Measurements from ENCODE around the gene CALHM6. TPM values are rescaled to one million over a fixed set of nuclear protein-coding genes. Genes with fewer than 3 reads are reported as not detected.

CALHM6 gene
- 27.7 and 29.2 TPM in 2 replicates for total RNA-seq

DNA sequence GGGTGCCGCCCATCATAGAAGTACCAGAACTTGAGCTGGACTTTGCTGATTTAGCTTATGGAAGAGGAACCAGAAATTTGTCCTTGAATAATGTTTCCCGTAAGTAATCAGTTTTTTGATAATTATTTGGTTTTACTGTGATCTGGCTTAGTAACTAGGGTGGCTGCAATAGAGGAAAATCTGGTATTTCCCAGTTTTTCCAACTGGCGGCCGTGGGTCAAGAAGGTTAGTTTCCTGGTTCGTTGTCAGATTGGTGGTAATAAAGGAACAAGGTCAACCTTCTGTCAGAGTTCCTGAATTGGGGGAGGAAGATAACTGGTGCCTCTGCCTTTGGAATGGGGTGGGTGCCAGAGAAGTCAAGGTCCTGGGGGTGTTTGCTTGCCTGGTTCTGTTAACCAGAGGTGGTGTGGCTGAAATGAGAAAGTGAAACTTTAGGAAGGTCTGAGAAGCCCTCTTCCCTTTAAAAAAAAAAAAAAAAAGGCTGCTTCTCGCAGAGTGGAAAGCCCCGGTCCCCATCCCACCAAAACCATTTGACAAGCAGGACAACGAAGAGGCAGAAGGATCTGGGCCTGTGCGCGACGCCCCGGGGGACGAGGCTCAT, at the start of gene CALHM6:
Gene CALHM6 (plus strand): TSS at position 45 of the 601 bp plus-strand sequence. CDS start 555 bp downstream, at position 600.
- H3K27ac Mint-ChIP-seq: peak within 1 kb of the TSS; percentile 80
- DNase-seq (ENCODE audit: low spot score): peak; percentile 22
- intact Hi-C loops (cut with micrococcal nuclease): loop anchor here (2.0 to 5.0 kb wide), 3 partner anchors 71 to 109 kb away; partner anchors contain the start of genes DSE and RWDD1
- no peaks in the 10 kb centered on the region for H3K9me3 Mint-ChIP-seq
- peaks cover 1% of the 10 kb centered on the region for H3K27me3 Mint-ChIP-seq (ENCODE audit: insufficient read depth)
- peaks cover 16% of the 10 kb centered on the region for H3K36me3 Mint-ChIP-seq (ENCODE audit: low read depth)
- H3K4me1 Mint-ChIP-seq (ENCODE audit: low read depth): peaks cover 89% of the 10 kb centered on the region
- peak within 1 kb of the TSS; percentile 87 for H3K4me3 Mint-ChIP-seq

DNA sequence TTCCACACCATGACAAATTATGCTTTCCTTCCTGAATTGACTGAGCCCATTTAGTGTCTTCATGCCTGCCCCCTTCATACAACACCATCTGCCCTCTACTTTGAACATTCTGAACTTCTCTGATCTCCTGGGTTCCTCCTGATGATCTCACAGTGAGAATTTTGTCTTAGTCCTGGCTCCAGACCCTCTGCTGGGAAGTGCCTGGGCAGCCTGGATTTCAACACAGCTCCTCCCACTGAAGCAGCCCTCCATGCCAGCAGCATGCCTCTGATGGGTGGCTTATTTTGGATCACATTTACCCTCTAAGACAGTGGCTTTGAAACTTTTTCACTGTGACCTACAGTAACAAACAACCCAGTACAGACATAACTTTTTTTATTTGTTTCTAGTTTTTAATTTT, 48.9 kb upstream of the CALHM6 start:
- no peak for DNase-seq (ENCODE audit: low spot score)
- H3K9me3 Mint-ChIP-seq: no peaks in the 10 kb centered on the region

DNA sequence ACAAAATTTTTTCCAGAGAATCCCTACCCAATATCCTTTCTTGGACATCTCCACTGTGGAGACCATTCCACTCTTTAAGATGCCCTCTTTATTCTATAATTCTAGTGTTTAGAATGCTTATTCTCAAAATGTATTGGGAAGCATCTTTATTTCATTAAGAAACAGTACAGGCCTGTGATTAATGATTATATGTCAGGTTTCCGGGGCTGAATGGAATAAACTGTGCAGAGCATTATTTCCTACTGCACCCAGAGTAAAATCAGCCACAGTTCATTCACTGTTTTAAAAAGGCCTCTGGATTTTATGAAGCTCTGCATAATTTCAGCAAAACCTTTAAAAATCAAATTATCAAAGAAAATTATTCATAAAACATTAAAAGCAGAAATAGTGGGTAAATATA, 47.8 kb upstream of the CALHM6 start:
- Mint-ChIP-seq H3K27me3 (ENCODE audit: insufficient read depth) (peaks cover 3% of the 10 kb centered on the region), H3K9me3 (no peaks in the 10 kb centered on the region), H3K36me3 (ENCODE audit: low read depth) (no peaks in the 10 kb centered on the region), H3K4me3 (no peak overlapping the region), H3K4me1 (ENCODE audit: low read depth) (no peaks in the 10 kb centered on the region), H3K27ac (no peak overlapping the region)
- DNase-seq (ENCODE audit: low spot score): no peak
- intact Hi-C loops (cut with micrococcal nuclease): no loop called here

More for the DNA sequence above, 48.9 kb upstream of the CALHM6 start:
- Mint-ChIP-seq H3K4me3 (no peak overlapping the region), H3K27ac (no peak overlapping the region), H3K27me3 (ENCODE audit: insufficient read depth) (peaks cover 3% of the 10 kb centered on the region), H3K4me1 (ENCODE audit: low read depth) (no peaks in the 10 kb centered on the region), H3K36me3 (ENCODE audit: low read depth) (no peaks in the 10 kb centered on the region)
- intact Hi-C loops (cut with micrococcal nuclease): no loop called here

DNA sequence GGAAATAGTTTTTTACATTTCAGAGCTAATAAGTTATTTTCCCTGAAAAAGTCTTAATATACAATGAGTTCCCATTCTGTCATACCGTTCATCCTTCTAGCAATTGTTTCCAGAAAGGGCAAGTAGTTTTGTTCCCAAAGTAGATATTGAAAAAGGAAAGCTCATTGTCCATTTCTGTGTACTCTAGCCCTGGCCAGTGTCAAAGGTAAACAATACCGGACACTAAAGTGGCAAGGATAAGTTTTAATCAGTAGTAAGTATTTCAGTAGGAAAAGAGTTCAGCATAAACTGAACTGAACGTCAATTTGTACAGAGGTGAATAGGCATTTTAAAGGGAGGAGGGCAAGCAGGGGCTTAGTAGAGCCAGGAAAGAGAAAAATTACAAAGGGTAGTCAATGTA, 43.5 kb upstream of the CALHM6 start:
- no peak for DNase-seq (ENCODE audit: low spot score)
- no peak overlapping the region for H3K27ac Mint-ChIP-seq
- H3K4me3 Mint-ChIP-seq: no peak overlapping the region
- intact Hi-C loops (cut with micrococcal nuclease): no loop called here
- H3K36me3 Mint-ChIP-seq (ENCODE audit: low read depth): no peaks in the 10 kb centered on the region
- no peaks in the 10 kb centered on the region for H3K4me1 Mint-ChIP-seq (ENCODE audit: low read depth)
- H3K9me3 Mint-ChIP-seq: no peaks in the 10 kb centered on the region
- H3K27me3 Mint-ChIP-seq (ENCODE audit: insufficient read depth): peaks cover 3% of the 10 kb centered on the region

DNA sequence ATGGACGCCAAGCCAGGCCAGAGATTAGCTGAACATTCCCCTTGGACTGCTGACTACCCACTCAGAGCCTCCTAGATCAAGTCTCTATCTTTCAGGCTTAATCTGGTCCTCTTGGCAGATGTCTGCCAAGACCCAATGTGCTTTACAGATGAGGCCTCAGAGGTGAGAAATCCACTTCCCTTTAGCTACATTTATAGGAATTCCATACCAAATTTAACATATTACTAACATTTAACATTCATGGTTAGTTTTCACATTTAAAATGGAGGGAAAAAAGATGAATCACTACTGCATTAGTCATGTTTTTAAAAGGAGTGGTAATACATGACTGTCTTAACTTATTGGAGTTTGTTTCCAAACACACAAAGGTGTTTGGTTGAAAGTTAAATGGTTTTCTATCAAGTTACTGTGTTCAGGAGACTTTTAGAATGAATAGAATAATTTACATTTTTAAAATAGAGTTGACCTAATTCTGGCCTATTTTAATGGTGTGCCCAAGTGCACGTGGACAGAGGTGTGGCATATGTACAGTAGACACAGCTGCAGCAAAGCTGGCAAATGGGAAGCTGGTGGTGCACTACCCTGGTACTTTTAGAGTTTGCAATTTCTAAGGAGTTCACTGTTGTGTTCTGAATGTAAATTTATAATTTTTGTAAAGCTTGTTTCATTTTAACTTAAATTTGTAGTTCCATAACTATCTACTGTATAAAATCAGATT, 41.9 kb upstream of the CALHM6 start:
- H3K27ac Mint-ChIP-seq: no peak overlapping the region
- H3K4me3 Mint-ChIP-seq: no peak overlapping the region
- no peak for DNase-seq (ENCODE audit: low spot score)
- H3K9me3 Mint-ChIP-seq: no peaks in the 10 kb centered on the region
- H3K4me1 Mint-ChIP-seq (ENCODE audit: low read depth): no peaks in the 10 kb centered on the region
- intact Hi-C loops (cut with micrococcal nuclease): no loop called here
- no peaks in the 10 kb centered on the region for H3K36me3 Mint-ChIP-seq (ENCODE audit: low read depth)
- H3K27me3 Mint-ChIP-seq (ENCODE audit: insufficient read depth): peaks cover 3% of the 10 kb centered on the region

DNA sequence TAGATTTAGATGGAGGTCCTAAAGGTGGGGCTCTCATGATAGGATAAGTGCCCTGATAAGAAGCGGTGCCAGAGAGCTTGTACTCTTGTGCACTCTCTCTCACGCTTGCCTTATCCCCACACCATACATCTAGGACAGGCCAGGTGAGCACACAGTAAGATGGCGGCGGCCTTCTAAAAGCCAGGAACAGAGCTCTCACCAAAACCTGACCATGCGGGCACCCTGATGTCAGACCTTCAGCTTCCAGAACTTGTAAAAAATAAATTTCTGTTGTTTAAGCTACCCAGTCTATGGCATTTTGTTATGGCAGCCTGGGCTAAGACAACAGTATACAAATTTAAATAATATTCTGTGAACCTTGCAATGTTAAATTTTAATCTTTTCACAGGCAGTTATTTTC, 40.8 kb upstream of the CALHM6 start:
- no peaks in the 10 kb centered on the region for H3K36me3 Mint-ChIP-seq (ENCODE audit: low read depth)
- H3K4me1 Mint-ChIP-seq (ENCODE audit: low read depth): no peaks in the 10 kb centered on the region
- no peak overlapping the region for H3K27ac Mint-ChIP-seq
- intact Hi-C loops (cut with micrococcal nuclease): no loop called here
- DNase-seq (ENCODE audit: low spot score): no peak
- H3K9me3 Mint-ChIP-seq: no peaks in the 10 kb centered on the region
- no peak overlapping the region for H3K4me3 Mint-ChIP-seq
- H3K27me3 Mint-ChIP-seq (ENCODE audit: insufficient read depth): peaks cover 3% of the 10 kb centered on the region

DNA sequence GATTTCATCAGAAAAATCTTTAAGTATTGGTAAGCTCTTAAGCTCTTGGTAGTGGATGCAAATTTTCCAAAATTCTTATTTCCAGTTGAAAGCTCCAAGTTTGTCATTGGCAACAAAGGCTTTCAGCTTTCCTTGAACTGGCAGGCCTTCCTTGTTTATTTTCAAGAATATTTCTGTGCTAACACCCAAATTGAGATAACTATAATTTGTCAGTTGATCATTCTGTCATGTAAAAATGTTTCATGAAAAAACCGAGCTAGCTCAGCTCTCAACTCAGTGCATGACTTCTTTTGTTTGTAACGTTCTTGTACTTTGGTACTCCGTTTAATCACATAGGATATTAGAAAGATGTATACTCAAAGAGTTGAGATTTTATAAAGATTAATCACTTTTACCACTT, 38.9 kb upstream of the CALHM6 start:
- Mint-ChIP-seq H3K9me3 (no peaks in the 10 kb centered on the region), H3K27me3 (ENCODE audit: insufficient read depth) (peaks cover 3% of the 10 kb centered on the region), H3K27ac (no peak overlapping the region), H3K4me3 (no peak overlapping the region), H3K36me3 (ENCODE audit: low read depth) (no peaks in the 10 kb centered on the region), H3K4me1 (ENCODE audit: low read depth) (no peaks in the 10 kb centered on the region)
- intact Hi-C loops (cut with micrococcal nuclease): no loop called here
- no peak for DNase-seq (ENCODE audit: low spot score)

DNA sequence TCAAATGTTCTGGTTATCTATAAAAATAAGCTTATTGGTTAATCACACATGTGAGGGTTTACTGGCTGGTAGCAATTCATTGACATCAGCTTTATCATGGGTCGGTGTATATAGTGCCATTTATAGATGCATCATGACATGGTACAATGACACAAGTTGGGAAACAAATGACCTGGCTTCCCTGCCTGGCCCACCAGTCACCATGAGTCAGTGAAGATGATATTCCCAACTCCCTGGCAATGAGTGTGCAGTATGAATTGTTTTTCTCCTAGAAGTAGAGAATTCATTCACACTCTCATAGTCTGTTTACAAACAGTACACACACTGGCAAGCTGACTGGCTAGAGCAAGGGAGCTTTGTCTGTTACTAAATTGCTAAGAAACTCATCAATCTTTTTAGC, 37.2 kb upstream of the CALHM6 start:
- Mint-ChIP-seq H3K4me3 (no peak overlapping the region), H3K27me3 (ENCODE audit: insufficient read depth) (peaks cover 5% of the 10 kb centered on the region)

DNA sequence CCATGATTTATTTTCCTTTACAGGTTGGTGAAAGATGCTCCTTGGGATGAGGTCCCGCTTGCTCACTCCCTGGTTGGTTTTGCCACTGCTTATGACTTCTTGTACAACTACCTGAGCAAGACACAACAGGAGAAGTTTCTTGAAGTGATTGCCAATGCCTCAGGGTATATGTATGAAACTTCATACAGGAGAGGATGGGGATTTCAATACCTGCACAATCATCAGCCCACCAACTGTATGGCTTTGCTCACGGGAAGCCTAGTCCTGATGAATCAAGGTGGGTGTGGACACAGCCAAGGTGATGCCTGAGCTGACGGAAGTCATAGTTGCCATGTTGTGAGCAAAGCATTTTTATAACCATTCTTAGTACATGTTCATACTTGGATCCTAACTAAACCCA, 34.6 kb upstream of the CALHM6 start:
- intact Hi-C loops (cut with micrococcal nuclease): no loop called here
- no peaks in the 10 kb centered on the region for H3K4me1 Mint-ChIP-seq (ENCODE audit: low read depth)
- no peaks in the 10 kb centered on the region for H3K36me3 Mint-ChIP-seq (ENCODE audit: low read depth)
- H3K27ac Mint-ChIP-seq: no peak overlapping the region
- H3K27me3 Mint-ChIP-seq (ENCODE audit: insufficient read depth): peaks cover 7% of the 10 kb centered on the region
- no peak for DNase-seq (ENCODE audit: low spot score)
- H3K4me3 Mint-ChIP-seq: no peak overlapping the region
- no peaks in the 10 kb centered on the region for H3K9me3 Mint-ChIP-seq

More for the DNA sequence above, 37.2 kb upstream of the CALHM6 start:
- H3K9me3 Mint-ChIP-seq: no peaks in the 10 kb centered on the region
- no peak for DNase-seq (ENCODE audit: low spot score)
- H3K4me1 Mint-ChIP-seq (ENCODE audit: low read depth): no peaks in the 10 kb centered on the region
- H3K27ac Mint-ChIP-seq: no peak overlapping the region
- intact Hi-C loops (cut with micrococcal nuclease): no loop called here
- H3K36me3 Mint-ChIP-seq (ENCODE audit: low read depth): no peaks in the 10 kb centered on the region

DNA sequence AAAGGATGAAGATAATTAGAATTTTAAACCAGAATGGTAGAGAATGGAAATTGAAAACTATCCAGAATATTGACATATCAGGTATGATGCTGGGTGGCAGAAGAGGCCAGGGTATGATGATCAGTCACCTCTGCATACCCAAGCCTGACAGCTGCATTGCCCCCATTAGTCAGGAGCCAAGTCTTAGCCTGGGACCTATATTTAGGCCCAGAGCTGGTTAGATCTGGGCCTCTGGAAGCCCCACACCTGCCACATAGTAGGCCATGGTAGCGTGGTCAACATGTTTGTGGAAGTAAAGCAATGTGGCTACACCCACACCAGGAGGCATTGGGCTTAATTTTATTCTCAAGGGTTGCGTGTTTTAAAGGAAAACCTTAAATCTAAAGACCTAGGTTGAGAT, 32.1 kb upstream of the CALHM6 start:
- Mint-ChIP-seq H3K4me1 (ENCODE audit: low read depth) (no peaks in the 10 kb centered on the region), H3K27ac (no peak overlapping the region), H3K9me3 (no peaks in the 10 kb centered on the region), H3K4me3 (no peak overlapping the region), H3K27me3 (ENCODE audit: insufficient read depth) (peaks cover 7% of the 10 kb centered on the region), H3K36me3 (ENCODE audit: low read depth) (no peaks in the 10 kb centered on the region)
- no peak for DNase-seq (ENCODE audit: low spot score)
- intact Hi-C loops (cut with micrococcal nuclease): no loop called here

DNA sequence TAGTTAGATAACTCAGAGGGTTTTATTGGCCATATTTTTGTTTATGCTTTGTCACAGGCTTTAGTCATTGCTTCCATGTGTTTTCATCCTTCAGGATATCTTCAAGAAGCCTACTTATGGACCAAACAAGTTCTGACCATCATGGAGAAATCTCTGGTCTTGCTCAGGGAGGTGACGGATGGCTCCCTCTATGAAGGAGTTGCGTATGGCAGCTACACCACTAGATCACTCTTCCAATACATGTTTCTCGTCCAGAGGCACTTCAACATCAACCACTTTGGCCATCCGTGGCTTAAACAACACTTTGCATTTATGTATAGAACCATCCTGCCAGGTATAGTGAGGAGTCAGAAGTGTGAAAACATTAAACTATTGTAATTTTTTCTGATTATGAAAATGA, 30.3 kb upstream of the CALHM6 start:
- Mint-ChIP-seq H3K27ac (no peak overlapping the region), H3K9me3 (no peaks in the 10 kb centered on the region), H3K36me3 (ENCODE audit: low read depth) (no peaks in the 10 kb centered on the region), H3K27me3 (ENCODE audit: insufficient read depth) (peaks cover 7% of the 10 kb centered on the region), H3K4me3 (no peak overlapping the region), H3K4me1 (ENCODE audit: low read depth) (no peaks in the 10 kb centered on the region)
- intact Hi-C loops (cut with micrococcal nuclease): no loop called here
- no peak for DNase-seq (ENCODE audit: low spot score)

DNA sequence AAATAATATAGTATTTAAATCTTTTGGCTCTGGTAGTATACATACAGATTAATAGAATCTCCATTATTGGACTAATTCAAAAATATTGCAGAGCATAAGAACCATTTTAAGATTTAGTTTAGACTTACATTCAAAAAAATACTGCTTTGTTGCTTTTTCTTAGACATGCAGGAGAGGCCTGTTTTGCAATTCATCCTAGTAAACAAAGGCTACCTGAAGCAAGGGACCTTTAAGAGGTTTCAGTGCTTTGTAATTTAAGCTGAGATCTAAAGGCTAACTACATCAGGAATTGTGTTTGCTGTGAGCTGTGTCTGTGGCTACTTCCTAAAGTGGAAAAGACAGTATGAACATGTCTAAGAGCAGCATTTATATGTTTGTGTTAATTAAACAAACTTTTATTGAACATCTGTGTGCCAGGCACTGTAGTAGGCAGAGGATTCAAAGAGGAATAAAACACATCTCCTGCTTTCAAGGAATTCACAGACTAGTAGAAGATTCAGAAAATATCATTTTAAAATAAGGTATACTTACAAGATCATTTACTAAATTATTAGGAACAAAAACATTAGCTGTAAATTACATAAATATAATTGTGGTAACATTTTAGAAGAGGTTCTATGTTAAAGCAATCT, 29.1 kb upstream of the CALHM6 start:
- DNase-seq (ENCODE audit: low spot score): no peak
- Mint-ChIP-seq H3K36me3 (ENCODE audit: low read depth) (no peaks in the 10 kb centered on the region), H3K9me3 (no peaks in the 10 kb centered on the region), H3K4me3 (no peak overlapping the region), H3K27ac (no peak overlapping the region), H3K27me3 (ENCODE audit: insufficient read depth) (peaks cover 8% of the 10 kb centered on the region), H3K4me1 (ENCODE audit: low read depth) (no peaks in the 10 kb centered on the region)
- intact Hi-C loops (cut with micrococcal nuclease): no loop called here

DNA sequence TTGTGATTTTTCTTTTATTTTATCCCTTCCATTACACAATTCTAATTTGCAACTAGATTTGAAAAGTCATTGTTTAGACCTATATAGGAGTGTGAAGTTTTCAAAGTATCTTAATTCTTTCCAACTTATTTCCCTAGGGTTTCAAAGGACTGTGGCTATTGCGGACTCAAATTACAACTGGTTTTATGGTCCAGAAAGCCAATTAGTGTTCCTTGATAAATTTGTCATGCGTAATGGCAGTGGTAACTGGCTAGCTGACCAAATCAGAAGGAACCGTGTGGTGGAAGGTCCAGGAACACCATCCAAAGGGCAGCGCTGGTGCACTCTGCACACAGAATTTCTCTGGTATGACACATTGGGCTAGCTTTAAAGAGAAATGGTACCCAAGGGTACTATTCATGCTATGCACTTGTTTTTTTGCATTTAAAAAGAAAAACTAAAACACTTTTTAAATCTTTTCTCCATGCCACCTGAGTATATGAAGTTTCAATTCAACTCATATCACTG, 27.9 kb upstream of the CALHM6 start:
- intact Hi-C loops (cut with micrococcal nuclease): no loop called here
- H3K9me3 Mint-ChIP-seq: no peaks in the 10 kb centered on the region

More for the DNA sequence above, 27.9 kb upstream of the CALHM6 start:
- DNase-seq (ENCODE audit: low spot score): no peak
- H3K27ac Mint-ChIP-seq: no peak overlapping the region
- H3K4me1 Mint-ChIP-seq (ENCODE audit: low read depth): no peaks in the 10 kb centered on the region
- H3K27me3 Mint-ChIP-seq (ENCODE audit: insufficient read depth): peaks cover 10% of the 10 kb centered on the region
- H3K4me3 Mint-ChIP-seq: no peak overlapping the region
- no peaks in the 10 kb centered on the region for H3K36me3 Mint-ChIP-seq (ENCODE audit: low read depth)
